Smooth muscle cell (in vitro differentiated cells): ENCODE measurements around the gene KRTAP4-5. TPM values are rescaled to one million over a fixed set of nuclear protein-coding genes. Genes with fewer than 3 reads are reported as not detected.
A peak's percentile ranks its signal among the peaks of the same experiment; 100 is the strongest.
"Not testable (repeated sequence)": the region's sequence is repeated elsewhere in the genome, so short reads cannot be mapped to it uniquely, and the experiment has no call there.

Experiments
- DNase-seq: peaks from one replicate; lab custom pipeline; 2025; ENCODE audit not compliant: unreplicated experiment; lab: John Stamatoyannopoulos, UW
- H2AFZ ChIP-seq: fragments of 200-600 bp; sonication (generic); 2 replicates; pipeline ENCODE4 v1.6.0; 2016; ENCODE audit warnings: antibody characterized with exemption, low read depth, mild to moderate bottlenecking
- H3F3A ChIP-seq: fragments of 200-600 bp; sonication (generic); 2 replicates; pipeline ENCODE4 v1.6.0; 2017; ENCODE audit warnings: antibody characterized with exemption, low read depth
- H3K27ac ChIP-seq: fragments of 200-600 bp; sonication (generic); 2 replicates; pipeline ENCODE4 v1.5.1; 2016; ENCODE audit warnings: low read depth, mild to moderate bottlenecking
- H3K27me3 ChIP-seq: fragments of 200-600 bp; sonication (generic); 2 replicates; pipeline ENCODE4 v1.6.1; 2016; ENCODE audit warnings: low read depth, mild to moderate bottlenecking
- H3K36me3 ChIP-seq: fragments of 200-600 bp; sonication (generic); 2 replicates; pipeline ENCODE4 v1.5.1; 2016; ENCODE audit warnings: low read depth
- H3K4me1 ChIP-seq: fragments of 200-600 bp; sonication (generic); 2 replicates; pipeline ENCODE4 v1.5.1; 2016; ENCODE audit warnings: low read depth
- H3K4me2 ChIP-seq: fragments of 200-600 bp; sonication (generic); 2 replicates; pipeline ENCODE4 v1.6.0; 2016; ENCODE audit warnings: mild to moderate bottlenecking
- H3K4me3 ChIP-seq: fragments of 200-600 bp; sonication (generic); 2 replicates; pipeline ENCODE4 v1.5.1; 2016; ENCODE audit warnings: mild to moderate bottlenecking
- H3K79me2 ChIP-seq: fragments of 200-600 bp; sonication (generic); 2 replicates; pipeline ENCODE4 v1.6.0; 2016; ENCODE audit warnings: low read depth, mild to moderate bottlenecking
- H3K9ac ChIP-seq: fragments of 200-600 bp; sonication (generic); 2 replicates; pipeline ENCODE4 v1.6.0; 2016; ENCODE audit warnings: low read depth
- H3K9me3 ChIP-seq: fragments of 200-600 bp; sonication (generic); replicated peaks from 2 replicates; pipeline ENCODE4 v1.5.1; 2016; ENCODE audit warnings: low read depth
- H4K20me1 ChIP-seq: fragments of 200-600 bp; sonication (generic); 2 replicates; pipeline ENCODE4 v1.6.0; 2016; ENCODE audit warnings: low read depth
- WGBS: methylation state at CpG from one replicate; pipeline ENCODE4 v1.1.7; 2016; ENCODE audit warnings: low lambda C conversion rate; 5-methylcytosine and 5-hydroxymethylcytosine counted together
- polyA plus RNA-seq: library from polyadenylated mRNA; unstranded; fragments of >200 nt; fragmentation: Nextera tagmentation; extraction: Ambion mirVana; gene quantifications from 2 replicates; pipeline ENCODE4 v1.2.1, GENCODE V29; 2016
- total RNA-seq: library from RNA; depleted of rRNA; stranded (reverse); fragments of >200 nt; gene quantifications from 2 replicates; pipeline ENCODE4 v1.2.3, GENCODE V29; 2014
- TF ChIP-seq, protein P1 (sequence below): fragments of 200-600 bp; sonication (generic); IDR thresholded peaks from 2 replicates; pipeline ENCODE4 v1.5.1; 2017; ENCODE audit warnings: borderline replicate concordance, mild to moderate bottlenecking, antibody characterized with exemption; ENCODE audit not compliant: insufficient read depth, poor library complexity, severe bottlenecking

The KRTAP4-5 gene
- total and polyA plus RNA-seq, 2 experiments from 2014 or later, result not detected

DNA sequence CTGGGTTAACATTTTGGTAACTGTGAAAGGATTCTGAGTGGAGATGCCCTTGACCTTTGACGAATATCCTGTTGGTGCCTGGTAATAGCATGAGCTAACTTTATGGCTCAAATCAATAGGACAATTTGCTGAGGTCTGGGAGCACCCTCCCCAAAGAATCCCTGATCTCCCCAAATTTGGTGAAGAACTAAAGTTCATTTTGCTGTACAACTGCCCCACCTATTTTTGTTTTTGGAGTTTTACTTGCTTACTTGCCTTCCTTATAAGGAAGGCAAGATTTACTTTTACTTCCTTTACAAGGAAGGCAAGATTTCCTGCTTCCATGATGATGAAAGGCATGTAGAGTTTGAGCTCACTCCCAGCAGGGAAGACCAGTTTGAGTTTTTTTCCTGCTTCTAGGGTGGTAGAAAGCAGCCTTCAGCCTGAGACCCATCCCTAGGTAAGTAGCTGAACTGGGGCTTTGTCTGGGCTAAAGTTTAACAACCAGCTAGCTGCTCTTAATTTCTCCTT lies 41.6 kb downstream of the KRTAP4-5 start:
- H3K4me3 ChIP-seq, result no peak overlapping the region
- H3K27me3 ChIP-seq, result no peaks in the 10 kb centered on the region
- H3F3A ChIP-seq, result no peaks in the 10 kb centered on the region
- H3K9me3 ChIP-seq, result no peaks in the 10 kb centered on the region
- peaks cover 3% of the 10 kb centered on the region for H3K4me1 ChIP-seq
- H2AFZ ChIP-seq, result no peak overlapping the region
- no peaks in the 10 kb centered on the region for H3K36me3 ChIP-seq
- H3K27ac ChIP-seq, result no peak overlapping the region
- TF ChIP-seq, protein P1, sequence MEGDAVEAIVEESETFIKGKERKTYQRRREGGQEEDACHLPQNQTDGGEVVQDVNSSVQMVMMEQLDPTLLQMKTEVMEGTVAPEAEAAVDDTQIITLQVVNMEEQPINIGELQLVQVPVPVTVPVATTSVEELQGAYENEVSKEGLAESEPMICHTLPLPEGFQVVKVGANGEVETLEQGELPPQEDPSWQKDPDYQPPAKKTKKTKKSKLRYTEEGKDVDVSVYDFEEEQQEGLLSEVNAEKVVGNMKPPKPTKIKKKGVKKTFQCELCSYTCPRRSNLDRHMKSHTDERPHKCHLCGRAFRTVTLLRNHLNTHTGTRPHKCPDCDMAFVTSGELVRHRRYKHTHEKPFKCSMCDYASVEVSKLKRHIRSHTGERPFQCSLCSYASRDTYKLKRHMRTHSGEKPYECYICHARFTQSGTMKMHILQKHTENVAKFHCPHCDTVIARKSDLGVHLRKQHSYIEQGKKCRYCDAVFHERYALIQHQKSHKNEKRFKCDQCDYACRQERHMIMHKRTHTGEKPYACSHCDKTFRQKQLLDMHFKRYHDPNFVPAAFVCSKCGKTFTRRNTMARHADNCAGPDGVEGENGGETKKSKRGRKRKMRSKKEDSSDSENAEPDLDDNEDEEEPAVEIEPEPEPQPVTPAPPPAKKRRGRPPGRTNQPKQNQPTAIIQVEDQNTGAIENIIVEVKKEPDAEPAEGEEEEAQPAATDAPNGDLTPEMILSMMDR, result no peak
- WGBS, result 85% methylated on average over 1 of the region's 1 CpG
- DNase-seq, result no peak
- H3K79me2 ChIP-seq, result no peaks in the 10 kb centered on the region
- no peaks in the 10 kb centered on the region for H4K20me1 ChIP-seq
- no peak overlapping the region for H3K9ac ChIP-seq
- no peak overlapping the region for H3K4me2 ChIP-seq

DNA sequence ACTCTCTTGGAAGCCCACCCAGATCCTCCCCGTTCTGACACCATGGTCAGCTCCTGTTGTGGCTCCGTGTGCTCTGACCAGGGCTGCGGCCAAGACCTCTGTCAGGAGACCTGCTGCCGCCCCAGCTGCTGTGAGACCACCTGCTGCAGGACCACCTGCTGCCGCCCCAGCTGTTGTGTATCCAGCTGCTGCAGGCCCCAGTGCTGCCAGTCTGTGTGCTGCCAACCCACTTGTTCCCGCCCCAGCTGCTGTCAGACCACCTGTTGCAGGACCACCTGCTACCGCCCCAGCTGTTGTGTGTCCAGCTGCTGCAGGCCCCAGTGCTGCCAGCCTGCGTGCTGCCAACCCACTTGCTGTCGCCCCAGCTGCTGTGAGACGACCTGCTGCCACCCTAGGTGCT lies 44.3 kb downstream of the KRTAP4-5 start, which contains the start of gene KRTAP4-9:
Gene KRTAP4-9 (plus strand): TSS at position 43 of the 400 bp plus-strand sequence. CDS start 0 bp downstream, at position 43.
- not testable (repeated sequence) for H3F3A ChIP-seq, H3K27me3 ChIP-seq, H3K4me1 ChIP-seq, H3K9ac ChIP-seq, H3K9me3 ChIP-seq, H3K79me2 ChIP-seq, H3K4me3 ChIP-seq, H3K36me3 ChIP-seq, H2AFZ ChIP-seq, DNase-seq, H4K20me1 ChIP-seq
- peak within 1 kb of the TSS; percentile 53 for H3K27ac ChIP-seq
- WGBS, result 87% methylated on average over 10 of the region's 10 CpGs
- H3K4me2 ChIP-seq, result peak within 1 kb of the TSS; percentile 24

DNA sequence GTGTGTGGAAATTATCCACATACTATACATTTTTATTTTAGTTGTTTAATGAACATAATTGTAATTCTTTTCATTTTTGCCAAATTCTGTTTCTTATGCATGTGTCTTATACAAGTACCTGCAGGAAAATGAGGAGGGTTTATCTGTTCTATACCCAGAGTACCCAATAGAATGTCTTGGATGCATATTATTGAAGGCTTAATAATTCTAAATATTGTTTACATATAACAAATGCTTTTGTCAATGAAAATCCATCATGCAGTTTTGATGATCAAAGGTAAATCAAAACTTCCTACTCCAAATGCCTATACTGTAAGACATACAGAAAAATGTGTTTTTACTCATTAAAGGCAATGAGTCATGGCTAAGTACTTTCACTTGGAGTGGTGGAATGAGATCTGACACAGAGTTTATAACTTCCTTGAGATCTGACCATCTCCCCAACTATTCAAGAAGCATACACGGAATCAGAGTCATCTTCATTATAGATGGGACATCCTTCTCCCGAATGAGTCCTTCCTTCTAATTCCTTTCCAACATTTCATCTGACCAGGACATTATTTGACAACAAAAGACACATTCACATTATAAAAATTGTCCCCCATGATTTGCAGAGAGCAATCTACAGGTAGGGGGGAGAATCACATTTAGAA lies 45.1 kb downstream of the KRTAP4-5 start:
- H3F3A ChIP-seq, H3K79me2 ChIP-seq, H3K9ac ChIP-seq, H3K4me1 ChIP-seq, H4K20me1 ChIP-seq, H3K9me3 ChIP-seq, H2AFZ ChIP-seq, H3K36me3 ChIP-seq, DNase-seq, H3K27me3 ChIP-seq, H3K4me3 ChIP-seq: not testable (repeated sequence)
- WGBS, result 11% methylated on average over 2 of the region's 2 CpGs
- Histone ChIP-seq H3K27ac (peak overlapping the region; percentile 53), H3K4me2 (peak overlapping the region; percentile 24)

DNA sequence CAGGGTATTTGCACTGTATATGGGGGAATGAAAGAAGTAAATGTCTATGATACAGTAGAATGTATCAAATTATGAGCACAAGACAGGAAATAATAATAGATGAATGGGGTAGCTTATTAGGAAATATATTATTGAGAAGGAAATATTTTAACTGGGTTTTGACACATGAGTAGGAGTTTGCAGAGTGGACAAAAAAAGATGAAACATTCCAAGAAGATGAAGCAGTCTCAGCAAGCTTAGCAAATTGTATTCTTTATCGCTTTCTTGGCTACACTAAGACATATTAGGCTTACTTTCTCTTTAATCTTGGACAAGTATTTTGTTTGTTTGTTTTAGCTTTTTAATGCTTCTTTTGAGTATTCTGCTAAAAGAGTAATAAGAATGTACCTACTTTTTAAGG lies 45.7 kb downstream of the KRTAP4-5 start:
- peak overlapping the region; percentile 53 for H3K27ac ChIP-seq
- H3K4me2 ChIP-seq, result peak overlapping the region; percentile 24

More for the DNA sequence above, 45.7 kb downstream of the KRTAP4-5 start:
- Histone ChIP-seq H4K20me1 (no peaks in the 10 kb centered on the region), H3F3A (no peaks in the 10 kb centered on the region), H3K36me3 (no peaks in the 10 kb centered on the region), H3K4me1 (peaks cover 8% of the 10 kb centered on the region), H3K4me3 (no peak overlapping the region), H3K27me3 (no peaks in the 10 kb centered on the region), H3K9me3 (no peaks in the 10 kb centered on the region), H3K9ac (no peak overlapping the region), H3K79me2 (no peaks in the 10 kb centered on the region), H2AFZ (no peak overlapping the region)
- 35% methylated on average over 1 of the region's 1 CpG for WGBS
- TF ChIP-seq, protein P1, result no peak
- no peak for DNase-seq
